ENCODE measurements around the gene GABRP. TPM values are rescaled to one million over a fixed set of nuclear protein-coding genes. Genes with fewer than 3 reads are reported as not detected.

The GABRP gene
- total RNA-seq, 1 donor from 2014 or later: 0.49 TPM

- no peak overlapping the region for H3K27ac ChIP-seq (replicated peaks)
- H3K27me3 ChIP-seq (ENCODE audit: low read depth): peaks cover 24% of the 10 kb centered on the region
- DNase-seq: no peak
- no peak overlapping the region for H3K4me3 ChIP-seq
- peaks cover 16% of the 10 kb centered on the region for H3K4me1 ChIP-seq
- H3K36me3 ChIP-seq: no peaks in the 10 kb centered on the region
- peaks cover 27% of the 10 kb centered on the region for H3K9me3 ChIP-seq (replicated peaks)
- intact Hi-C loops (cut with micrococcal nuclease): no loop called here
- TF ChIP-seq, protein P1, sequence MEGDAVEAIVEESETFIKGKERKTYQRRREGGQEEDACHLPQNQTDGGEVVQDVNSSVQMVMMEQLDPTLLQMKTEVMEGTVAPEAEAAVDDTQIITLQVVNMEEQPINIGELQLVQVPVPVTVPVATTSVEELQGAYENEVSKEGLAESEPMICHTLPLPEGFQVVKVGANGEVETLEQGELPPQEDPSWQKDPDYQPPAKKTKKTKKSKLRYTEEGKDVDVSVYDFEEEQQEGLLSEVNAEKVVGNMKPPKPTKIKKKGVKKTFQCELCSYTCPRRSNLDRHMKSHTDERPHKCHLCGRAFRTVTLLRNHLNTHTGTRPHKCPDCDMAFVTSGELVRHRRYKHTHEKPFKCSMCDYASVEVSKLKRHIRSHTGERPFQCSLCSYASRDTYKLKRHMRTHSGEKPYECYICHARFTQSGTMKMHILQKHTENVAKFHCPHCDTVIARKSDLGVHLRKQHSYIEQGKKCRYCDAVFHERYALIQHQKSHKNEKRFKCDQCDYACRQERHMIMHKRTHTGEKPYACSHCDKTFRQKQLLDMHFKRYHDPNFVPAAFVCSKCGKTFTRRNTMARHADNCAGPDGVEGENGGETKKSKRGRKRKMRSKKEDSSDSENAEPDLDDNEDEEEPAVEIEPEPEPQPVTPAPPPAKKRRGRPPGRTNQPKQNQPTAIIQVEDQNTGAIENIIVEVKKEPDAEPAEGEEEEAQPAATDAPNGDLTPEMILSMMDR (IDR thresholded peaks at IDR 0.05; ENCODE audit: borderline replicate concordance): no peak
Measured at GRCh38 chr5:170860415-170860814, 76.9 kb downstream of the GABRP start.

DNA sequence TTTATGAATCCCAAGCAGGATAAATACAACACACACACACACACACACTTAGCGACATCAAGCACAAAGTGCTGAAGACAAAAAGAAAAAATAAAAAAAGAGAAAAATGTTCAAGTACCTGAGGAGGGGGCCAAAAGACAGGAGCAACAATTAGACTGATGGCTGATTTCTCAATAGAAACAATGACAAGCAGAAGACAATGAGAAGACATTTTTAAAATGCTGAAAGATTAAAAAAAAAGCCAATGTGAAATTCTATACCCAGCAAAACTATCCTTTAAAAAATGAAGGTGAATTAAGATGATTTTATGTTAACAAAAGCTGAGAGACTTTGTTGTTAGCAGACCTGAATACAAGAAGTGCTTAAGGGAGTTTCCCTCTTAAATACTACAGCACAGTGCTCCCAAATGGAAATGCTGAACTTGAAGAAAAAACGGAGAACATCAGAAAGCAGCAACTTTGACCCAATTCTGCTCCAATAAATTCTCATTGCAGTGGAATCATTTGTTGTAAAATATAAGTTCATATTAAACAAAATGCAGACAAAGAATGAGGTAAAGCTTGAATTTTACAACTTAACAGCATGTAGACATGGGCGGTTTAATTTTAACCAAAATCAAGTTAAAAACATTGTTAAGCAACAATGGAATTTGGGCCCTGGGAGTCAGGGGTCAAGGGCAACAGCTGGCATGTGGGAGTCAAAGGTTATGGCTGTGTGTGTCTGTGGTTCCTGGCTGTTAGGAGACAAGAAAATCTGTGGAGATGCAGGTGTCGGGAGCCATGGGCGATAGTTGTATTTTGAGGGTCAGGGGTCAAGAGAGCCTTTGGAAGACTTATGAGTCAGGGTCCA lies 77.5 kb downstream of the GABRP start:
- Histone ChIP-seq H3K4me3 (peak overlapping the region; percentile 75), H3K27me3 (ENCODE audit: low read depth) (peaks cover 24% of the 10 kb centered on the region), H3K36me3 (no peaks in the 10 kb centered on the region), H3K9me3 (replicated peaks) (peaks cover 27% of the 10 kb centered on the region), H3K4me1 (peaks cover 16% of the 10 kb centered on the region), H3K27ac (replicated peaks) (no peak overlapping the region)
- intact Hi-C loops (cut with micrococcal nuclease): no loop called here
- no peak for DNase-seq
- TF ChIP-seq, protein P1 (IDR thresholded peaks at IDR 0.05; ENCODE audit: borderline replicate concordance): no peak

GRCh38 chr5:170861667-170861916 lies 78.1 kb downstream of the GABRP start:
- Histone ChIP-seq H3K27ac (replicated peaks) (no peak overlapping the region), H3K27me3 (ENCODE audit: low read depth) (peaks cover 24% of the 10 kb centered on the region), H3K9me3 (replicated peaks) (peaks cover 27% of the 10 kb centered on the region), H3K4me1 (peaks cover 16% of the 10 kb centered on the region), H3K36me3 (no peaks in the 10 kb centered on the region), H3K4me3 (peak overlapping the region; percentile 75)
- intact Hi-C loops (cut with micrococcal nuclease): no loop called here
- TF ChIP-seq, protein P1 (IDR thresholded peaks at IDR 0.05; ENCODE audit: borderline replicate concordance): no peak
- peak; percentile 20 for DNase-seq

- intact Hi-C loops (cut with micrococcal nuclease): no loop called here
- peak; percentile 16 for DNase-seq
- H3K27me3 ChIP-seq (ENCODE audit: low read depth): peaks cover 24% of the 10 kb centered on the region
- TF ChIP-seq, protein P1 (IDR thresholded peaks at IDR 0.05; ENCODE audit: borderline replicate concordance): no peak
- peak within 1 kb of the TSS; percentile 75 for H3K4me3 ChIP-seq
- peak within 1 kb of the TSS; percentile 55 for H3K27ac ChIP-seq (replicated peaks)
- H3K36me3 ChIP-seq: no peaks in the 10 kb centered on the region
- peaks cover 27% of the 10 kb centered on the region for H3K9me3 ChIP-seq (replicated peaks)
- peaks cover 16% of the 10 kb centered on the region for H3K4me1 ChIP-seq
Measured at GRCh38 chr5:170861917-170862766, 78.6 kb downstream of the GABRP start, which contains the start of gene RANBP17. Gene RANBP17 (plus strand): TSS chr5:170862018.

DNA sequence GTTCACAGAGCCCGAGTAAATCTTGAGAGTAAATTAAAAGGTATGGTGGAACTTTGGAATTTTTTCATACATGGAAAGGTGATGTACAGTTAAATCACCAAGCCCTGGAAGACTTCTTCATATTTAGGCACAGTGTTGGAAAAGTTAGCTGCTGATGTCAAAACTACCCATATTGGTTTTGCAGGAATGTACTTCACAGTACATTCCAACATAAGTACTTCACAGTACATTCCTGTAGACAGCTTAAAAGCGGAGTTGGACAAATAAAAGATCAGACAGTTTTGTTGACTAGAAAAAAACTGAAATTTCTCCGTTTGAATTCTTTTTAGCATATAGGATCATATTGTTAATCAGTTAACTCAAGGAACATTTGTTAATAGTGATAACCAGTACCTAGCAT lies 80.1 kb downstream of the GABRP start:
- TF ChIP-seq, protein P1 (IDR thresholded peaks at IDR 0.05; ENCODE audit: borderline replicate concordance): no peak
- intact Hi-C loops (cut with micrococcal nuclease): no loop called here

More for the DNA sequence above, 80.1 kb downstream of the GABRP start:
- H3K4me3 ChIP-seq: no peak overlapping the region
- no peak for DNase-seq
- H3K36me3 ChIP-seq: no peaks in the 10 kb centered on the region
- H3K27me3 ChIP-seq (ENCODE audit: low read depth): peaks cover 24% of the 10 kb centered on the region
- no peak overlapping the region for H3K27ac ChIP-seq (replicated peaks)
- peaks cover 27% of the 10 kb centered on the region for H3K9me3 ChIP-seq (replicated peaks)
- peaks cover 16% of the 10 kb centered on the region for H3K4me1 ChIP-seq

Other genes starting within 250 kb of the GABRP start
- gene RANBP17, start 78.3 kb downstream of the GABRP start, total RNA-seq: 6.5 TPM

Data from left ventricle myocardium inferior (tissue), 1 donor.